Mesothelial cell of epicardium (in vitro differentiated cells): ENCODE measurements around the gene CCDC34. TPM values are rescaled to one million over a fixed set of nuclear protein-coding genes. Genes with fewer than 3 reads are reported as not detected.
"Not testable (repeated sequence)": the region's sequence is repeated elsewhere in the genome, so short reads cannot be mapped to it uniquely, and the experiment has no call there.

Experiments used
- DNase-seq, 2 experiments: peaks; one replicate each; pipeline ENCODE4 v3.0.0; 2021; ENCODE audit warnings: low spot score in 2 of 2; ENCODE audit not compliant: unreplicated experiment in 2 of 2
- H3K27ac Mint-ChIP-seq: 2 replicates; pipeline ENCODE4 v1.8.0; 2021; ENCODE audit warnings: mixed read lengths
- H3K27me3 Mint-ChIP-seq: 2 replicates; pipeline ENCODE4 v1.8.0; 2021; ENCODE audit warnings: low read depth, mixed read lengths
- H3K36me3 Mint-ChIP-seq: 2 replicates; pipeline ENCODE4 v1.8.0; 2021; ENCODE audit warnings: mixed read lengths
- H3K4me1 Mint-ChIP-seq: 2 replicates; pipeline ENCODE4 v1.8.0; 2021; ENCODE audit warnings: mixed read lengths
- H3K4me3 Mint-ChIP-seq: 2 replicates; pipeline ENCODE4 v1.8.0; 2021; ENCODE audit warnings: mild to moderate bottlenecking, moderate library complexity, mixed read lengths
- H3K9me3 Mint-ChIP-seq: 2 replicates; pipeline ENCODE4 v1.8.0; 2021; ENCODE audit warnings: mixed read lengths
- total RNA-seq: library from RNA; stranded (reverse); gene quantifications from 3 replicates; pipeline ENCODE4 v1.2.1, GENCODE V29; 2021
- TF ChIP-seq, protein P1 (sequence below): fragments of 200-600 bp; sonication (generic); IDR thresholded peaks from one replicate; pipeline ENCODE4 v1.5.0; 2021; ENCODE audit warnings: antibody characterized with exemption; ENCODE audit not compliant: unreplicated experiment

Gene CCDC34
- total RNA-seq, 1 donor from 2014 or later, result 13.9 TPM

DNA sequence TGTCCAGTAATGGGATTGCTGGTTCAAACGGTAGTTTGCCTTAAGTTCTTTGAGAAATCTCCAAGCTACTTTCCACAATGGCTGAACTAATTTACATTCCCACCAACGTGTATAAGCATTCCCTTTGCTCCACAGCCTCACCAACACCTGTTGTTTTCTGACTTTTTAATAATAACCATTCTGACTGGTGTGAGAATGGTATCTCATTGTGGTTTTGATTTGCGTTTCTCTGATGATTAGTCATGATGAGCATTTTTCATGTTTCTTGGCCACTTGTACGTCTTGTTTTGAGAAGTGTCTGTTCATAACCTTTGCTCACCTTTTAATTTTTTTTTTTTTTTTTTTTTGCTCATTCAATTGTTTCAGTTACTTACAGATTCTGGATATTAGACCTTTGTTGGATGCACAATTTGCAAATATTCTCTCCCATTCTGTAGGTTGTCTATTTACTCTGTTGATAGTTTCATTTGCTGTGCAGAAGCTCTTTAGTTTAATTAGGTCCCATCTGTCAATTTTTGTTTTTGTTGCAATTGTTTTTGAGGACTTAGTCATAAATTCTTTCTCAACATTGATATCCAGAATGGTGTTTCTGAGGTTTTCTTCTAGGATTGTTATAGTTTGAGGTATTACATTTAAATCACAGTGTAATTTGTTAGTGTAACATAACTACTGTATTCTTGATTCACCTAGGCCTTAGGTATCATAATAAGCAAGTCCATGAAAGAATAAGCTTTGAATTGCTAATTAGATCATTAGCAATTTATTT lies 33.0 kb downstream of the CCDC34 start:
- Mint-ChIP-seq H3K4me1 (peaks cover 18% of the 10 kb centered on the region), H3K9me3 (peaks cover 25% of the 10 kb centered on the region), H3K27me3 (no peaks in the 10 kb centered on the region), H3K27ac (no peak overlapping the region), H3K4me3 (no peak overlapping the region), H3K36me3 (peaks cover 27% of the 10 kb centered on the region)
- TF ChIP-seq, protein P1, sequence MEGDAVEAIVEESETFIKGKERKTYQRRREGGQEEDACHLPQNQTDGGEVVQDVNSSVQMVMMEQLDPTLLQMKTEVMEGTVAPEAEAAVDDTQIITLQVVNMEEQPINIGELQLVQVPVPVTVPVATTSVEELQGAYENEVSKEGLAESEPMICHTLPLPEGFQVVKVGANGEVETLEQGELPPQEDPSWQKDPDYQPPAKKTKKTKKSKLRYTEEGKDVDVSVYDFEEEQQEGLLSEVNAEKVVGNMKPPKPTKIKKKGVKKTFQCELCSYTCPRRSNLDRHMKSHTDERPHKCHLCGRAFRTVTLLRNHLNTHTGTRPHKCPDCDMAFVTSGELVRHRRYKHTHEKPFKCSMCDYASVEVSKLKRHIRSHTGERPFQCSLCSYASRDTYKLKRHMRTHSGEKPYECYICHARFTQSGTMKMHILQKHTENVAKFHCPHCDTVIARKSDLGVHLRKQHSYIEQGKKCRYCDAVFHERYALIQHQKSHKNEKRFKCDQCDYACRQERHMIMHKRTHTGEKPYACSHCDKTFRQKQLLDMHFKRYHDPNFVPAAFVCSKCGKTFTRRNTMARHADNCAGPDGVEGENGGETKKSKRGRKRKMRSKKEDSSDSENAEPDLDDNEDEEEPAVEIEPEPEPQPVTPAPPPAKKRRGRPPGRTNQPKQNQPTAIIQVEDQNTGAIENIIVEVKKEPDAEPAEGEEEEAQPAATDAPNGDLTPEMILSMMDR, result no peak
- DNase-seq, result no peak

DNA sequence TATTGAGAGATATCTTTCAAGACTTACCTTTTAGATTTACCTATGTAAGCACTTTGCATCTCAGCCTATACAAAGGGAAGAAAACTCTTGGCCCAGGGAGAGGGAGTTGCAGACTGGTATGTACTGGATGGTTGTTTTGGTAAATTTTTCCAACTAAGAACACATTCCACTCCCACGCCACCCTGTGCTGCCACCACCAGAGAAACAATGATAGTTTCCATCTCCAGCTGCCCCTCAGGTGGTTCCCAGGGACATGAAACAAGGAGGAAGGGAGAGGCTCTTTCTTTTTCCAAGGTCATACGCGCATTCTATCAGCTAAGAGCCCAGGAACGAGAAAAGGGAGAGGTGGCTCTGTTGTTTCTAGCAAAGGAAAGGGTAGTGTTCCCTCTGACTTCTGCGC lies 34.4 kb downstream of the CCDC34 start:
- Mint-ChIP-seq H3K27me3 (no peaks in the 10 kb centered on the region), H3K4me3 (no peak overlapping the region), H3K27ac (peak overlapping the region; percentile 57), H3K9me3 (peaks cover 24% of the 10 kb centered on the region), H3K36me3 (peaks cover 25% of the 10 kb centered on the region), H3K4me1 (peaks cover 18% of the 10 kb centered on the region)
- TF ChIP-seq, protein P1, result no peak
- no peak for DNase-seq

DNA sequence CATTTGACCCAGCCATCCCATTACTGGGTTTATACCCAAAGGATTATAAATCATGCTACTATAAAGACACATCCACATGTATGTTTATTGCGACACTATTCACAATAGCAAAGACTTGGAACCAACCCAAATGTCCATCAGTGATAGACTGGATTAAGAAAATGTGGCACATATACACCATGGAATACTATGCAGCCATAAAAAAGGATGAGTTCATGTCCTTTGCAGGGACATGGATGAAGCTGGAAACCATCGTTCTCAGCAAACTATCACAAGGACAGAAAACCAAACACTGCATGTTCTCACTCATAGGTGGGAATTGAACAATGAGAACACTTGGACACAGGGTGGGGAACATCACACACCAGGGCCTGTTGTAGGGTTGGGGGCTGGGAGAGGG lies 36.0 kb downstream of the CCDC34 start:
- H3K27me3 Mint-ChIP-seq, H3K27ac Mint-ChIP-seq, DNase-seq, H3K4me3 Mint-ChIP-seq: not testable (repeated sequence)
- Mint-ChIP-seq H3K9me3 (peaks cover 31% of the 10 kb centered on the region), H3K4me1 (peaks cover 11% of the 10 kb centered on the region), H3K36me3 (peaks cover 28% of the 10 kb centered on the region)

DNA sequence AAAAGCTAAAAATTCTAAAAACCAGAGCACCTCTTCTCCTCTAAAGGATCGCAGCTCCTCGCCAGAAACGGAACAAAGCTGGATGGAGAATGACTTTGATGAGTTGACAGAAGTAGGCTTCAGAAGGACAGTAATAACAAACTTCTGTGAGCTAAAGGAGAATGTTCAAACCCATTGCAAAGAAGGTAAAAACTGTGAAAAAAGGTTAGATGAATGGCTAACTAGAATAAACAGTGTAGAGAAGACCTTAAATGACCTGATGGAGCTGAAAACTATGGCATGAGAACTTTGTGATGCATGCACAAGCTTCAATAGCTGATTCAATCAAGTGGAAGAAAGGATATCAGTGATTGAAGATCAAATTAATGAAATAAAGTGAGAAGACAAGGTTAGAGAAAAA lies 40.8 kb downstream of the CCDC34 start:
- not testable (repeated sequence) for H3K27ac Mint-ChIP-seq, H3K4me3 Mint-ChIP-seq, H3K4me1 Mint-ChIP-seq, H3K27me3 Mint-ChIP-seq, DNase-seq
- Mint-ChIP-seq H3K36me3 (peaks cover 22% of the 10 kb centered on the region), H3K9me3 (peaks cover 35% of the 10 kb centered on the region)

DNA sequence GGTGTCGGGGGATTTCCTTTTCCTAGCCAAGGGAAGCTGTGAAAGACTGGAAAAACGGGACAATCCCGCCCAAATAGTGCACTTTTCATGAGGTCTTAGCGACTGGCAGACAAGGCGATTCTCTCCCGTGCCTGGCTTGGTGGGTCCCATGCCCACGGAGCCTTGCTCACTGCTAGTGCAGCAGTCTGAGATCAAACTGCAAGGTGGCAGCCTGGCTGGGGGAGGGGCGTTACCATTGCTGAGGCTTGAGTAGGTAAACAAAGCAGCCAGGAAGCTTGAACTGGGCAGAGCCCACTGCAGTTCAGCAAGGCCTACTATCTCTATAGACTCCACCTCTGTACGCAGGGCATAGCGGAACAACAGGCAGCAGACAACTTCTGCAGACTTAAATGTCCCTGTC lies 41.7 kb downstream of the CCDC34 start:
- not testable (repeated sequence) for DNase-seq, H3K27ac Mint-ChIP-seq, H3K4me1 Mint-ChIP-seq, H3K27me3 Mint-ChIP-seq, H3K4me3 Mint-ChIP-seq
- H3K36me3 Mint-ChIP-seq, result peaks cover 18% of the 10 kb centered on the region
- peaks cover 30% of the 10 kb centered on the region for H3K9me3 Mint-ChIP-seq

DNA sequence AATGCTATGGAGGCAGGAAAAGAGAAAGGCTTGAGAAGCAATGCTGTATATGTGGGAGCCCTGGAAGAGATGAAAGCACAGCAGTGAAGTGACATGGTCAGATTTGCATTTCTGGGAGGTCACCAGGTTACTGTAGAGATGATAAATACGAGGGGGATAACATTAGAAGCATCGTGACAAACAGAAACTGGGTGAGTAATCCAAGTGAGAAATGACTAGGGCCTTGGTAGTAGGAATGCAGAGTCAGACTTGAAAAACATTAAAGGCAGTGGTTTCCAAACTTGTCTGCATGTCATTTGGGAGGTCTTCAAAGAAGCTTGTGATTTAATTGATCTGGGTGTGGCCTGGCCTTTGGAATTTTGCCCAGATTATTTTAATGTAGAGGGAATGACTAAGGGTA lies 43.9 kb downstream of the CCDC34 start:
- H3K9me3 Mint-ChIP-seq, result peaks cover 17% of the 10 kb centered on the region
- H3K4me1 Mint-ChIP-seq, result peaks cover 8% of the 10 kb centered on the region
- H3K36me3 Mint-ChIP-seq, result peaks cover 8% of the 10 kb centered on the region
- H3K4me3 Mint-ChIP-seq, result no peak overlapping the region
- TF ChIP-seq, protein P1, result no peak
- DNase-seq, result no peak
- H3K27ac Mint-ChIP-seq, result no peak overlapping the region
- H3K27me3 Mint-ChIP-seq, result no peaks in the 10 kb centered on the region

DNA sequence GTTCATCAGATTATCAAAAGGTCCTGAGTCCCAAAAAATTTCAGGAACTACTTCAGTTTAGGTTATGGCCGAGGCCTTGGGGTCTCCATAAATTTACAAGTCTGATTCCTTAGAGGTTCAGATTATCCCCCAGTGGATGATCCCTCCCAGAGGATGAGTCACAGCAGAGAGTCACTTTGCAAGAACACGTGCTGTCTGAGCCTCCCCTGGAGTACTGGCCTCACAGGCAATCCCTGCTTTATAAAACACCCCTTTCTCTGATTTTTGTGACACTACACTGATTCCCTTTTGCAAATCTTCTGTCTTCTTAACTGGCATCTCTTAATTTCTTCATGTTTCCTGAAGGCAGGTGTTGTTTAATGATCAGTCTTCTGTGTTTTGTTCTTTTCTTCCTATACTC lies 45.3 kb downstream of the CCDC34 start:
- Mint-ChIP-seq H3K27ac (no peak overlapping the region), H3K4me3 (no peak overlapping the region), H3K9me3 (peaks cover 7% of the 10 kb centered on the region), H3K36me3 (peaks cover 8% of the 10 kb centered on the region), H3K4me1 (peaks cover 14% of the 10 kb centered on the region), H3K27me3 (no peaks in the 10 kb centered on the region)
- TF ChIP-seq, protein P1, result no peak
- no peak for DNase-seq
